SK-N-SH (cell line): ENCODE results near the gene SDK1.

Experiments used
- CHD2 ChIP-seq: fragments of 150-350 bp; IDR thresholded peaks from 2 replicates; pipeline ENCODE4 v1.6.1; 2018; ENCODE audit warnings: low read length; ENCODE audit not compliant: partially characterized antibody
- EP300 ChIP-seq, 2 experiments: IDR thresholded peaks; 2 replicates each; pipeline versions ENCODE4 v1.4.0 to v1.6.1; 2012; ENCODE audit warnings: borderline replicate concordance in 1 of 2, low read depth in 1 of 2, low read length in 1 of 2
- EZH2phosphoT487 ChIP-seq: fragments of 200-600 bp; sonication (generic); IDR thresholded peaks from 2 replicates; pipeline ENCODE4 v1.6.1; 2017; ENCODE audit warnings: low read depth, mixed run types, mild to moderate bottlenecking, antibody characterized with exemption, moderate library complexity, borderline replicate concordance
- FOSL2 ChIP-seq: IDR thresholded peaks from 2 replicates; pipeline ENCODE4 v1.4.0; 2012; ENCODE audit warnings: low read depth, mild to moderate bottlenecking, moderate library complexity, borderline replicate concordance
- GATA2 ChIP-seq: sonication (generic); formaldehyde crosslinking; IDR thresholded peaks from 2 replicates; pipeline ENCODE4 v1.5.0; 2020; ENCODE audit warnings: mild to moderate bottlenecking, missing genetic modification reagents
- MXI1 ChIP-seq: IDR thresholded peaks from 2 replicates; pipeline ENCODE4 v1.6.1; 2012; ENCODE audit warnings: mild to moderate bottlenecking, low read depth, low read length, improper control_type of control experiment
- POLR2AphosphoS5 ChIP-seq: IDR thresholded peaks from 2 replicates; pipeline ENCODE4 v1.6.1; 2012; ENCODE audit warnings: low read depth, low read length
- SIN3A ChIP-seq: IDR thresholded peaks from 2 replicates; pipeline ENCODE4 v1.6.1; 2012; ENCODE audit warnings: low read depth, mild to moderate bottlenecking, low read length, moderate library complexity, borderline replicate concordance
- SMC3 ChIP-seq: IDR thresholded peaks from 2 replicates; pipeline ENCODE4 v1.6.1; 2012; ENCODE audit warnings: low read depth, low read length, improper control_type of control experiment
- TF ChIP-seq, protein P1 (sequence below): fragments of 200-600 bp; sonication (generic); IDR thresholded peaks from 2 replicates; pipeline ENCODE4 v1.6.1; 2017; ENCODE audit warnings: antibody characterized with exemption, mild to moderate bottlenecking, moderate library complexity

DNA sequence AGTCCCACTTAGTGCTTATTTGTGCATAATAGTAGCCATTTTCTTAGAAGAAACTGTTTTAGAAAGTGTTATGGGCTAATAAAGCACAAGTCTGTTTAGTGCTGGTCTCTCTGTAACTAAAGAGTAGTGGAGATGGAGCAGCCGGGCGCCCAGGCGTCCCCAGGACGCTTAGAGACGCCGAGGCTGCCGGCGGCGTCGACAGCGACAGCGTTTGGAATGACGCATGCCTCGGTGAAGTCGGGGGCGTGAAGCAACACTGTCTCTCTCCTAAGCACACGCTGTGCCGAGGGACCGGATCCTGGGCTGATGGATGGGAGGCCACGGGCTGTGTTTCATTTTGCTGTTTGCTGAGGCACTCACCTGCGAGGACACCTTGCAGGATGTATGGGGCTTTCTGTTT, 792.4 kb downstream of the SDK1 start:
- TF ChIP-seq, protein P1, sequence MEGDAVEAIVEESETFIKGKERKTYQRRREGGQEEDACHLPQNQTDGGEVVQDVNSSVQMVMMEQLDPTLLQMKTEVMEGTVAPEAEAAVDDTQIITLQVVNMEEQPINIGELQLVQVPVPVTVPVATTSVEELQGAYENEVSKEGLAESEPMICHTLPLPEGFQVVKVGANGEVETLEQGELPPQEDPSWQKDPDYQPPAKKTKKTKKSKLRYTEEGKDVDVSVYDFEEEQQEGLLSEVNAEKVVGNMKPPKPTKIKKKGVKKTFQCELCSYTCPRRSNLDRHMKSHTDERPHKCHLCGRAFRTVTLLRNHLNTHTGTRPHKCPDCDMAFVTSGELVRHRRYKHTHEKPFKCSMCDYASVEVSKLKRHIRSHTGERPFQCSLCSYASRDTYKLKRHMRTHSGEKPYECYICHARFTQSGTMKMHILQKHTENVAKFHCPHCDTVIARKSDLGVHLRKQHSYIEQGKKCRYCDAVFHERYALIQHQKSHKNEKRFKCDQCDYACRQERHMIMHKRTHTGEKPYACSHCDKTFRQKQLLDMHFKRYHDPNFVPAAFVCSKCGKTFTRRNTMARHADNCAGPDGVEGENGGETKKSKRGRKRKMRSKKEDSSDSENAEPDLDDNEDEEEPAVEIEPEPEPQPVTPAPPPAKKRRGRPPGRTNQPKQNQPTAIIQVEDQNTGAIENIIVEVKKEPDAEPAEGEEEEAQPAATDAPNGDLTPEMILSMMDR, result no peak
- no peak for TF ChIP-seq EP300 (IDR thresholded peaks at IDR 0.05; ENCODE audit: borderline replicate concordance in 1 of 2, low read depth in 1 of 2, low read length in 1 of 2)
- TF ChIP-seq EZH2phosphoT487, result no peak
- TF ChIP-seq SIN3A, result no peak
- TF ChIP-seq GATA2 (CRISPR knock-in tag), result no peak
- no peak for TF ChIP-seq FOSL2
- no peak for TF ChIP-seq CHD2
- TF ChIP-seq POLR2AphosphoS5, result no peak
- no peak for TF ChIP-seq SMC3
- no peak for TF ChIP-seq MXI1
